NB4 (cell line): Measurements from ENCODE around the gene EPHA10.

Experiments used
- MYC ChIP-seq: IDR thresholded peaks from 2 replicates; pipeline ENCODE4 v1.6.1; 2011; ENCODE audit warnings: low read depth, low read length
- POLR2A ChIP-seq: IDR thresholded peaks from 2 replicates; pipeline ENCODE4 v1.6.1; 2011; ENCODE audit warnings: mild to moderate bottlenecking; ENCODE audit not compliant: insufficient read length; ENCODE audit errors: extremely low read depth
- TF ChIP-seq, protein P1 (sequence below): IDR thresholded peaks from one replicate; pipeline ENCODE4 v1.5.1; 2012; ENCODE audit warnings: low read depth, low read length

DNA sequence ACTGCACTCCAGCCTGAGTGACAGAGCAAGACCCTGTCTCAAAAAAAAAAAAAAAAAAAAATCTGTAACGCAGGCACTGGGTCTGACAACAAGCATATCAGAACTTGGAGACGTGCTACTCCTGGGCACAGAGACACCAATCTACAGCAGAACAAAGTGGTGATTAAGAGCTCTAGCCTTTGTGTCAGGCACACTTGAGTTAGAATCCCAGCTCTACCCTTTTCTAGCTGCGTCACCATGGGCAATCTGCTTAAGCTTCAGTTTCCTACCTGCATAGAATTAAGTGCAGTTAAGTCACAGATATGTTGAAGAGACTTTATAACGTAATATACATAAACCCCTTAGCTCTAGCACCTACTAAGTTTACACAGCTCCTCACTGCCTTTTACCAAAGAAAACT, 76.0 kb downstream of the EPHA10 start:
- TF ChIP-seq, protein P1, sequence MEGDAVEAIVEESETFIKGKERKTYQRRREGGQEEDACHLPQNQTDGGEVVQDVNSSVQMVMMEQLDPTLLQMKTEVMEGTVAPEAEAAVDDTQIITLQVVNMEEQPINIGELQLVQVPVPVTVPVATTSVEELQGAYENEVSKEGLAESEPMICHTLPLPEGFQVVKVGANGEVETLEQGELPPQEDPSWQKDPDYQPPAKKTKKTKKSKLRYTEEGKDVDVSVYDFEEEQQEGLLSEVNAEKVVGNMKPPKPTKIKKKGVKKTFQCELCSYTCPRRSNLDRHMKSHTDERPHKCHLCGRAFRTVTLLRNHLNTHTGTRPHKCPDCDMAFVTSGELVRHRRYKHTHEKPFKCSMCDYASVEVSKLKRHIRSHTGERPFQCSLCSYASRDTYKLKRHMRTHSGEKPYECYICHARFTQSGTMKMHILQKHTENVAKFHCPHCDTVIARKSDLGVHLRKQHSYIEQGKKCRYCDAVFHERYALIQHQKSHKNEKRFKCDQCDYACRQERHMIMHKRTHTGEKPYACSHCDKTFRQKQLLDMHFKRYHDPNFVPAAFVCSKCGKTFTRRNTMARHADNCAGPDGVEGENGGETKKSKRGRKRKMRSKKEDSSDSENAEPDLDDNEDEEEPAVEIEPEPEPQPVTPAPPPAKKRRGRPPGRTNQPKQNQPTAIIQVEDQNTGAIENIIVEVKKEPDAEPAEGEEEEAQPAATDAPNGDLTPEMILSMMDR, result no peak
- TF ChIP-seq POLR2A, result no peak
- no peak for TF ChIP-seq MYC
